OCI-LY3 (cell line): ENCODE measurements around the gene HINT3.

Experiments
- H2AFZ ChIP-seq: fragments of 200-600, 300-600 bp; shearing (Covaris generic); 2 replicates; pipeline ENCODE4 v1.6.0; 2014; ENCODE audit warnings: antibody characterized with exemption, low read depth, low read length
- H3K27ac ChIP-seq: fragments of 200-600, 300-600 bp; sonication (generic); 2 replicates; pipeline ENCODE4 v1.5.1; 2014; ENCODE audit warnings: mild to moderate bottlenecking, low read length, moderate library complexity, mixed read lengths
- H3K27me3 ChIP-seq: fragments of 200-600, 300-600 bp; sonication (generic); 2 replicates; pipeline ENCODE4 v1.6.1; 2014; ENCODE audit warnings: low read depth, low read length, mixed read lengths
- H3K36me3 ChIP-seq: fragments of 200-600, 300-600 bp; sonication (generic); replicated peaks from 2 replicates; pipeline ENCODE3; 2014; ENCODE audit warnings: low read depth, low read length, mixed read lengths
- H3K4me1 ChIP-seq: fragments of 300-600, 200-600 bp; sonication (generic); 2 replicates; pipeline ENCODE4 v1.6.1; 2014; ENCODE audit warnings: low read length, mixed read lengths
- H3K4me2 ChIP-seq: fragments of 200-600, 300-600 bp; sonication (generic); 2 replicates; pipeline ENCODE4 v1.6.1; 2014; ENCODE audit warnings: low read length, mixed read lengths
- H3K4me3 ChIP-seq: fragments of 300-600, 200-600 bp; sonication (generic); 2 replicates; pipeline ENCODE4 v1.5.1; 2014; ENCODE audit warnings: antibody characterized with exemption, mild to moderate bottlenecking, low read length, moderate library complexity
- H3K79me2 ChIP-seq: fragments of 300-600, 200-600 bp; shearing (Covaris generic); 2 replicates; pipeline ENCODE4 v1.6.1; 2014; ENCODE audit warnings: mild to moderate bottlenecking, low read length, mixed read lengths
- H3K9ac ChIP-seq: fragments of 300-600, 200-600 bp; shearing (Covaris generic); 2 replicates; pipeline ENCODE4 v1.6.0; 2014; ENCODE audit warnings: mild to moderate bottlenecking, low read length, moderate library complexity
- H3K9me3 ChIP-seq: fragments of 200-600, 300-600 bp; shearing (Covaris generic); 2 replicates; pipeline ENCODE4 v1.6.1; 2014; ENCODE audit warnings: low read length, mixed read lengths; ENCODE audit not compliant: insufficient read depth
- H4K20me1 ChIP-seq: fragments of 200-600, 300-600 bp; sonication (generic); 2 replicates; pipeline ENCODE4 v1.6.1; 2016; ENCODE audit warnings: low read length, mixed read lengths; ENCODE audit not compliant: insufficient read depth
- CTCF ChIP-seq: fragments of 200-600, 300-600 bp; sonication (generic); IDR thresholded peaks from 2 replicates; pipeline ENCODE4 v1.5.1; 2014; ENCODE audit warnings: antibody characterized with exemption, low read length, low read depth
- EZH2phosphoT487 ChIP-seq: fragments of 200-600 bp; shearing (Covaris generic); IDR thresholded peaks from 2 replicates; pipeline ENCODE4 v1.6.1; 2018; ENCODE audit warnings: antibody characterized with exemption, mixed run types, low read depth

HINT3 gene

GRCh38 chr6:125926711-125927110 lies 29.9 kb upstream of the HINT3 start:
- Histone ChIP-seq H3K9me3 (no peaks in the 10 kb centered on the region), H3K79me2 (no peaks in the 10 kb centered on the region), H3K27ac (no peak overlapping the region), H3K36me3 (peaks cover 16% of the 10 kb centered on the region), H3K9ac (no peak overlapping the region), H2AFZ (no peak overlapping the region), H4K20me1 (no peaks in the 10 kb centered on the region), H3K4me1 (no peaks in the 10 kb centered on the region), H3K4me2 (no peak overlapping the region), H3K27me3 (no peaks in the 10 kb centered on the region), H3K4me3 (no peak overlapping the region)
- TF ChIP-seq CTCF = no peak
- no peak for TF ChIP-seq EZH2phosphoT487

DNA sequence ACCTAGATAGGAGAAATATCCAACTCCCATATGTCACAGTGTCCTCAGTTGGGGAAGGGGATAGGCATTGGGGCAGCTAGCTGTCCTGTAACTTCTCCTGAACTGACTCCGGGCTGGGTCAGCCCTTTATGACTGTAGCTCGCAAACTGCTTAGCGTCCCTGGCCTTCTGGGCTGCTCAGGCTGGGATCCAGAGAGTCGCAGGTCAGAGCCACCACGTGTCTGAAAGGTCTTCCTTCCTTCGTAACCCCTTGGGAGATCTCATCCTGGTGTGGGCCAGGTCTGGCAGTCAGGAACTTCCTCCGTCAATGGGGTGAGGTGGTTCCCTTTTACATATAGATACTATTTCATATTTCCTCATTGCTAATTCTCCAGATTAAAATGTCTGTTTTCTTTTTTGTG lies 28.8 kb upstream of the HINT3 start:
- TF ChIP-seq EZH2phosphoT487 (no peak), CTCF (no peak)

GRCh38 chr6:125930765-125931418 lies 25.7 kb upstream of the HINT3 start:
- TF ChIP-seq EZH2phosphoT487 = no peak
- TF ChIP-seq CTCF = no peak
- Histone ChIP-seq H3K4me1 (no peaks in the 10 kb centered on the region), H3K79me2 (no peaks in the 10 kb centered on the region), H3K9ac (no peak overlapping the region), H3K27ac (no peak overlapping the region), H3K9me3 (no peaks in the 10 kb centered on the region), H3K4me3 (no peak overlapping the region), H2AFZ (no peak overlapping the region), H3K27me3 (no peaks in the 10 kb centered on the region), H4K20me1 (no peaks in the 10 kb centered on the region), H3K4me2 (no peak overlapping the region), H3K36me3 (peaks cover 3% of the 10 kb centered on the region)

More for the DNA sequence above, 28.8 kb upstream of the HINT3 start:
- no peak overlapping the region for H3K4me2 ChIP-seq
- no peaks in the 10 kb centered on the region for H3K4me1 ChIP-seq
- no peak overlapping the region for H3K4me3 ChIP-seq
- H2AFZ ChIP-seq = no peak overlapping the region
- H3K79me2 ChIP-seq = no peaks in the 10 kb centered on the region
- H3K9ac ChIP-seq = no peak overlapping the region
- H3K27me3 ChIP-seq = no peaks in the 10 kb centered on the region
- H3K9me3 ChIP-seq = no peaks in the 10 kb centered on the region
- H3K36me3 ChIP-seq = peaks cover 14% of the 10 kb centered on the region
- H4K20me1 ChIP-seq = no peaks in the 10 kb centered on the region
- no peak overlapping the region for H3K27ac ChIP-seq

DNA sequence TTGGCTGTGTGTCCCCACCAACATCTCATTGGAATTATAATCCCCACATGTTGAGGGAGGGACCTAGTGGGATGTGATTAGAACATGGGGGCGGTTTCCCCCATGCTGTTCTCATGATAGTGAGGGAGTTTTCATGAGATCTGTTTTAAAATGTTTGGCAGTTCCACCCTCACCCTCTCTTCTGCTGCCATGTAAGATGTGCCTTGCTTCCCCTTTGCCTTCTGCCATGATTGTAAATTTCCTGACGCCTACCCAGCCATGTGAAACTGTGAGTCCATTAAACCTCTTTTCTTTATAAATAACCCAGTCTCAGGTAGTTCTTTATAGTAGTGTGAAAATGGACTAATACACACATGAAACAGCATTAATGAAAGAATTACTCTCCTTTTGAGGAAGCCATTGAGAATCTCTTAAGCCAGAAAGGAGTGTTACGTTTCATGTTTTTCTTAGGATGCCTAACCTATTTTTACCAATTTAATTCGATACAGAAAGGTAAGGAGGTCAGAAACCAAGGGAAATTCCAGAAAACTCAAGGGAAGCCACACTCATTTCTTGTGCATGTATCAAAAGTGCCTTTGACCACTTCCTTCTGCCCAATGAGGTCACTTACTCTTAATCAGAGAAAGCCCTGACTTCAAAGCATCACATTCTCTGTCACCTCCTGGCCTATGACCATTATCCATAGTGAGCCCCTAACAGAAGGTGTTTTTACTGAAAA lies 24.7 kb upstream of the HINT3 start:
- H2AFZ ChIP-seq = no peak overlapping the region
- H3K4me2 ChIP-seq = no peak overlapping the region
- no peaks in the 10 kb centered on the region for H4K20me1 ChIP-seq
- H3K9me3 ChIP-seq = no peaks in the 10 kb centered on the region
- no peak overlapping the region for H3K27ac ChIP-seq
- no peaks in the 10 kb centered on the region for H3K27me3 ChIP-seq
- no peak for TF ChIP-seq EZH2phosphoT487
- TF ChIP-seq CTCF = no peak
- no peaks in the 10 kb centered on the region for H3K4me1 ChIP-seq
- no peak overlapping the region for H3K4me3 ChIP-seq
- H3K79me2 ChIP-seq = no peaks in the 10 kb centered on the region
- no peak overlapping the region for H3K9ac ChIP-seq
- H3K36me3 ChIP-seq = no peaks in the 10 kb centered on the region
